HG02759 (cell line): ENCODE results near the gene ALK.

Experiments
- ATAC-seq: cut with Tn5 transposase; IDR thresholded peaks from one replicate; pipeline ENCODE4 v1.9.1; 2021; ENCODE audit warnings: mild to moderate bottlenecking, moderate library complexity; ENCODE audit not compliant: unreplicated experiment

ALK gene

DNA sequence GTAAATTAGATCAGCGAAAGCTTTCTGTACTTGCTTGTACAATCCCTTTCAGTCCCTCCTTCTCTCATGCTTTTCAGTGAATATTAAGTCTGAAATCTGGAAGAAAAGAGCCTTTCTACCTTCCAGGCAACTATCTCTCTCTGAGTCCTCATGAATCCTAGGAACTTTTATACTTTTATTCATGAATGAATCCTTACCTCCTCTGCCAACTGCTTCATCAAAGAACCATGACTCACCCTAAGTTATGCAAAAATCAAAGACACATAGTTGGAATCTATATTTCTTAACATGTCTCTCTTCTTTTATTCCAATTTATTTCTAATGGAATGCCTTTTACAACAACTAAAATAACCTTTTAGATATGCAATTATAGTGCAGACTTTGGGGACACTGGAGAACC is 412.0 kb downstream of the ALK start:
- ATAC-seq = no peak

GRCh38 chr2:29504746-29505145 is 416.6 kb downstream of the ALK start:
- no peak for ATAC-seq

DNA sequence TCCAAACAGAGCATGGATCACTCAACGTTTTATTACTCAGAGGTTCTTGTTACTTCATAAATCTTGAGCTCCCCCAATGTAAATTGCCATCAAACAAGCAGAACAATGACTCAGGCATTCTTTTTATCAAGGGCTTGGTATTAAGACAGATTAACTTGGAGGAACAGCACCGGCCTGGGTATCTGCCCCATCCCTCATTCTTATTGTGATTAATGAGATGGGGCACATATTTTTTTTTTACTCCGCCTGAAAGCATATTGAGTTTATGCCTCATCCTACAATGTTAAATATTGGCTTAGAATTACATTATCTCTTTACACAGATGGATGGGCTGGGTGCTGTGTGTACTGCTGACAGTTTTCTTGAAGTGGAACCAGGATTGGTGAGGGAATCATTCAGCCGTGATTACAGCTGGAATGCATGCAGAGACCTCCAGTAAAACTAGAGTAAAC is 418.9 kb downstream of the ALK start:
- ATAC-seq = no peak

DNA sequence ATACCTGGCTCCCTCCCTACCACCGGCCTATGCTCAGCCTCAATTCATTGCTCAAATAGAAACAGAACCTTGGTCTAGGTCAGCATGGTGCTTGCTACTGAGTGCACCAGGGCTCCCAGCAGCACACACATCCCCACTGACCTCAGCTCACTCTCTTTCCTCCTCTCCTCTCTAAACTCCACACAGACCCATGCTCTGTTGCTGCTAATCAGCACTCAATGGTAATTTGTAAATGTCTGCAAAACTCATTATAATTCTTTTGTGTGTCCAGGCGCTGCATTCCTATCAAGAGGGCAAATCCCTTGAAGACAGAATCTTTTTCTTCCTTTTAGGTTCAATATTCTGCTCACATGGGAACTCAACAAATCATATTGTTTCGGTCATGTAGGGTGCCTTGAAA is 424.0 kb downstream of the ALK start:
- no peak for ATAC-seq

- no peak for ATAC-seq
These were observed 425.2 kb downstream of the ALK start for GRCh38 chr2:29496198-29496597.

- ATAC-seq = no peak
These were observed 425.8 kb downstream of the ALK start for GRCh38 chr2:29495536-29496060.

DNA sequence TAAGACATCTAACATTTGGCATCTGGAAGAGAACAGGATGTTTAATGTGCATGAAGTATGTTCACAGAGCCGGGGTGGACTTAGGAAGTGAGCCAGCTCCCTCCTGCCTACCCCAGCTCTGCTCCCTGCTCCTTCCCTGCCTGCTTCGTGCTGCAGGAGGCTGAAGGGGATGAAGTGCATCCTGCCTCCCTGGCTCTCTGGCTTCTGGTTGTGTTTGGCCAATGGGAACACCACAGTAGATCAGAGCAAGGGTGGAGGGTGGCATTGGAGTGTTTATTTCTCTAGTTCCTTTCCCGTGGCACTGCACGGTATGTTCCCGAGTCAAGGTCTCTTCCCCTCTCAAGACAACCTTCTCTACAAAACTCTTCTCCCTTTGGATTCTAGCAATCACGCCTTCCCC is 426.3 kb downstream of the ALK start:
- ATAC-seq = no peak

- ATAC-seq = no peak
These were observed 428.7 kb downstream of the ALK start for GRCh38 chr2:29492701-29493100.

GRCh38 chr2:29490045-29490444 is 431.3 kb downstream of the ALK start:
- no peak for ATAC-seq

DNA sequence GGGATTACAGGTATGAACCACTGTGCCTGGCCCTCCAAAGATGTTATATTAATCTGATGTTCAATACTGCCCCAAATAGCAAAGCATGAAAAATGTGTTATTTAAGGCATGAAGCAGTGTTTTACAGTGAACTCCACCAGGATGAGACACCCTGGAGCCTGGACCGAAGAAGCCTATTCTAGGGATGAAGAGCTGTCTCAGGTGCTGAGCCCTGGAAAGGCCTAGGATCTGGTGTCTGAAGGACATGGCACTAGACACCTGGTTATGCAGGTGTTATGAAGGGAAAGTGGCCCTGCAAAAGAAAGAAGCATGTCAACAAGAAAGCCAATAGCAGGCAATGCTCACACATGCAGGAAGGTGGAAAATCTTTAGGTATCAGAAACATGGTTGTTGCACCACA is 431.8 kb downstream of the ALK start:
- no peak for ATAC-seq

DNA sequence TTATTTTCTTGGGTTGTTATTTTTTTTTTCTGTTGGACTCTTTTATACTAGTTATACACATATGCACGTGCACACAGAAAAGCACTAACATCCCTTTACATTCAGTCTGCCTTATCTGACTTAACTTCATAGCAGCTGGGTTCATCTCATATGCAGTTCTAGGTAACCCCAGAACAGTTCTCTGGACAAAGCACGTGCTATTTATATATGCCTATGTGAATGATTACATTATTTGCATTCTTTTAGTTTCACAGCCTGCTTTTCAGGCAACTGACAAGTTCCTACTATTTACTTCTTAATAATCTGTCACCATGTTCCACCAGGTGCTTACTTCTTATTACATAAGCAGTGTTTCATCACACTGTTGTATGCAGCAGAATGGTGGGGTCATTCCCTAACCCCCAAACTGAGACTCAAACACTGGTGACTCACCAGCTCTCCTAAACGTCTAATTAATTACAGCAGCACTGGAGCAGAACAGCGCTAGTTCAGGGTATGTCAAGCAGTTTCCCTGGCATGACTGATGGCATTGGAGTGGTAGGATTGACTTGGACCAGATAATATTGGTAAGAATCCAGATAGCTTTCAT is 433.3 kb downstream of the ALK start:
- no peak for ATAC-seq

DNA sequence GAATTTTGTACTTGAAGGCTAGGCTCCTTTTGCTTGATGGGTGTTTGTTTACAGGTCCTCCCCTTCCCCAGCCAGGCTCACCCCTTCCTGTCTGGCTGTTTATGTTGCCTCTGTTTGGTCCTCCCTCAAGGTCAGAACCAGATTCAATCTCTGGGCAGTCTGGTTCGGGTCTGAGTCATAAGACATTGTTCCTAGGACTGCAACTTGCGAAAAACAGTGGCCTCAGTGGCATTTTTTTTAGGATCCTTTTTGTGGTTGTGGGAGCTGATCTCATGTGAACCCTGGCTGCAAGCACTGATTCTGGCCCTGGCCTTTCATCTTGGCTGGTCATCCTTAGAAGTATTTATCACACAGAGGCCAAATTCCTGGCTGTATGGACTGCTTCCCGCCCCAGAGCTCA is 435.8 kb downstream of the ALK start:
- ATAC-seq = no peak

DNA sequence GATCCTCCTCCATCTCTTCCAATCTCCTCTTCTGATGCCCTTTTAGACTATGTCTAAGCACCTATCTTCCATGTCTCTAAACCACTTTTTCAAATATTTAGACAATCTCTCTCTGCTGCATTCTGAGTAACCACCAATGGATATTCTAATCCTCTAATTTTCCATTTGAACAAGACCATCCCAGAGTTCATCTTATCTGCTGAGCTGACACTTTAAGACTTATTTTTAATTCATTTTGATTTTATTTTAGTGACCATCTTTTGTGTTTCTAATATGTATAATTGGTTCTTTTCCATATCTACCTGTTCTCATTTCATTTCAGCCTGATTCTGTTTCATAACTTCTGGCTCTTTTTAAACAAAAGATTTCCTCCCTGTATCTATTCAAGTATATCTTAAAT is 436.3 kb downstream of the ALK start:
- no peak for ATAC-seq

- no peak for ATAC-seq
These were observed 438.5 kb downstream of the ALK start for GRCh38 chr2:29482867-29483266.

GRCh38 chr2:29482348-29482747 is 439.0 kb downstream of the ALK start:
- ATAC-seq = no peak

DNA sequence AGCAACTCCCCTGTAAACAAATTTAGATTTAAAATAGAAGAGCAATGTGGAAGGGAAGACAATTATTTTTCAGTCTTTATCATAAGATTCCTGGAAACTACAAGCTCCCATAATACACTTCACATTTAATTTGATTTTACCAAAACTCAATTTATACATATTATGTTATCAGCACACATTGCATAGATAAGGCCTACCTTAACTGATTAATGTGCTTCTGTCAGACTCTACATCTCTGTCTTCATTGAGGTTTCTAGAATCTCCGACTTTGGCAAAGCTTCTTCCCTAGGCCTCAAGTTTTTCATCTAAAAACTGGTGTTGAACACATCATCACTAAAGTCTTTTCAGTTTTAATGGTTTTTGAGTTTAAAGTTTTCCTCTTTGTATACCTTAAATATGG is 440.1 kb downstream of the ALK start:
- no peak for ATAC-seq

- ATAC-seq = no peak
These were observed 441.0 kb downstream of the ALK start for GRCh38 chr2:29480426-29480825.

GRCh38 chr2:29479401-29479800 is 442.0 kb downstream of the ALK start:
- no peak for ATAC-seq

DNA sequence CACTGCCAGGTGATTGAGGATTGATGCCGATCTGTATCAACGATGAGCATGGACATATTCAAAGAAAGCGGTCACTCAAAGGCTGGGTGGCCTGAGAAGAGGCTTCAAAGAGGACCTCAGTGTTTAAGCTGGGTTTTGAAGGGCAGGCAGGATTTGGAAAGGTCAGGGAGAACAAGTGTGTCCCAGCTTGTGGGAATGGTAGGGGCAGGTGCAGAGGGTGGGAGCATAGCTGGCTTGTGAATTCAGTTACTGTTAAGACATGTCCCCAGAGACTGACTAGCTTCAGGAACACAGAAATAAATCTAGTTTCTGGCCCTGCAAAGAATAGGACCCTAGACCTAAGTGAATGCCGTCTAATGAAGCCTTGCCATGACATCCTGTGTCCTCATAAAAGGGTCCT is 442.7 kb downstream of the ALK start:
- ATAC-seq = no peak

DNA sequence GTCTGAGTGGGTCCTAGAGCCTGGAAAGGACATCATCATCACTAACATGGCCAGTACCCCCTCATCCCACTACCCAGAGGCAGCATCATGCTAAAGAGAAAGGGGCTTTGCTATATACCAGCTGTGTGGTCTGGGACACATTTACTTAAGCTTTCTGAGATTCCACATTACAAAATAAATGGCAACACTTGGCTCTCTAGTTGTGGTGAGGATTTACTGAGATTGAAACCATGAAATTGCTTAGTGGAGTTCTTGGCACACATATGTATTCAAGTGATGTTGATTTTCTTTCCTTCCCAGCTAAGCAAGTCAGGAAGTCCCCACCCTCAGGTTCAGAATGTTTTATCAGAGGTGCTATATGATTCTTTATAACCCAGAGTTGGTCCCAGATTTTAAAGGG is 444.2 kb downstream of the ALK start:
- no peak for ATAC-seq

DNA sequence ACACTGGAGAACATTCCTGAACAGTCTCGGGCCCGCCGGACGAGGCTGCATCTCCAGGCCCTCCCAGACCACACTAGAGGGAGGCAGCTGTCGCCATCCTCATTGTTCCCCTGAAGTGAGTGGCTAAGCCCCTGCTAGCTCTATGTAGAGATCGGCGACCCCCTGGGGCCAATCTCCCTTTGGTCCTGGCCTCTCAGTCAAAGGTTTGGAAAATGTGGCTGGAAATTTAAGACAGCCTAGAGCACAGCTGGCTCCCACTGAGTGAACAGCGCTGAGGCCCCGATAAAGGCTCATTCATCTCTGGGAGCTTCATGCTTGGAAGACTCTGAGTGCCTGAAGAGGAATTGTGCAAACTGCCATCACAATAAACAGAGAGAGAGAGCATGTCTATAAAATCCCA is 445.9 kb downstream of the ALK start:
- ATAC-seq = no peak

GRCh38 chr2:29469961-29470360 is 451.4 kb downstream of the ALK start:
- no peak for ATAC-seq

GRCh38 chr2:29469516-29469915 is 451.9 kb downstream of the ALK start:
- ATAC-seq = no peak
